Lung (tissue), 12 donors: ENCODE data around the gene SMYD2. TPM values are rescaled to one million over a fixed set of nuclear protein-coding genes. Genes with fewer than 3 reads are reported as not detected.

Experiments used
- ATAC-seq: fragments of 200-7000 bp; cut with Tn5 transposase; one replicate; pipeline ENCODE4 v1.9.1; 2020; ENCODE audit warnings: moderate number of reproducible peaks; ENCODE audit not compliant: insufficient read depth, low FRiP score
- DNase-seq, 3 donors: peaks; one replicate each; pipeline ENCODE4 v3.0.0-alpha.2; 2013 to 2017
- H3K27ac ChIP-seq, 2 donors: one replicate each; pipeline ENCODE4 v1.5.1; 2013; ENCODE audit warnings: mild to moderate bottlenecking in 2 of 2, moderate library complexity in 2 of 2, control low read depth in 1 of 2, inconsistent platforms in 1 of 2, low read depth in 1 of 2, low read length in 1 of 2
- H3K27me3 ChIP-seq, 3 donors: one replicate each; pipeline ENCODE4 v1.5.1; 2013; ENCODE audit warnings: low read length in 2 of 3; ENCODE audit not compliant: control insufficient read depth in 3 of 3, insufficient read depth in 3 of 3
- H3K36me3 ChIP-seq, 4 donors: one replicate each; pipeline ENCODE4 v1.5.1; 2013; ENCODE audit warnings: low read length in 4 of 4, mild to moderate bottlenecking in 1 of 4, moderate library complexity in 1 of 4; ENCODE audit not compliant: control insufficient read depth in 4 of 4, insufficient read depth in 4 of 4
- H3K4me1 ChIP-seq, 5 donors: one replicate each; pipeline ENCODE4 v1.5.1; 2013; ENCODE audit warnings: low read length in 5 of 5, mild to moderate bottlenecking in 2 of 5, moderate library complexity in 1 of 5; ENCODE audit not compliant: control insufficient read depth in 5 of 5, insufficient read depth in 5 of 5
- H3K4me3 ChIP-seq: one replicate; pipeline ENCODE4 v1.5.1; 2013; ENCODE audit warnings: mild to moderate bottlenecking, control low read depth, moderate library complexity
- H3K9ac ChIP-seq, 2 donors: one replicate each; pipeline ENCODE4 v1.5.1; 2013; ENCODE audit warnings: low read length in 2 of 2, control low read depth in 1 of 2; ENCODE audit not compliant: insufficient read depth in 1 of 2
- H3K9me3 ChIP-seq, 4 donors: one replicate each; pipeline ENCODE4 v1.5.1; 2013; ENCODE audit warnings: low read length in 3 of 4, mild to moderate bottlenecking in 1 of 4, moderate library complexity in 1 of 4; ENCODE audit not compliant: control insufficient read depth in 4 of 4, insufficient read depth in 3 of 4
- CTCF ChIP-seq: IDR thresholded peaks from 2 replicates; pipeline ENCODE4 v1.5.1; 2012; ENCODE audit warnings: mild to moderate bottlenecking; ENCODE audit errors: control extremely low read depth, extremely low read depth
- WGBS, 2 donors: extraction: QIAGEN DNeasy Blood & Tissue Kit; methylation state at CpG; one replicate each; pipeline ENCODE4 v1.1.7; 2013; 5-methylcytosine and 5-hydroxymethylcytosine counted together
- polyA plus RNA-seq, 2 donors: library from polyadenylated mRNA; stranded (reverse); fragments of 200-250 nt; gene quantifications; one replicate each; pipeline ENCODE4 v1.2.1, GENCODE V29; 2013
- total RNA-seq, 2 donors: library from RNA; depleted of rRNA in 1 of 2; stranded (reverse); fragments of >200 nt in 1 of 2; gene quantifications; one replicate each; pipeline ENCODE4 v1.2.1, GENCODE V29; 2014 to 2021
- donor health status: control.
- donor health status: control.
- donor health status: Bipolar disorder and iron deficiency.
- donor health status: healthy.
- donor health status: DM: yes; HTN: yes; CAD: no.

Gene SMYD2
- total and polyA plus RNA-seq, 4 donors = 20.6 to 48.6 (median 28.2) TPM

GRCh38 chr1:214251354-214251753, 29.6 kb upstream of the SMYD2 start:
- no peak for ATAC-seq
- H3K4me1 ChIP-seq = no peaks in the 10 kb centered on the region
- 75 to 84% methylated on average over 2 of the region's 2 CpGs for WGBS, 2 donors

DNA sequence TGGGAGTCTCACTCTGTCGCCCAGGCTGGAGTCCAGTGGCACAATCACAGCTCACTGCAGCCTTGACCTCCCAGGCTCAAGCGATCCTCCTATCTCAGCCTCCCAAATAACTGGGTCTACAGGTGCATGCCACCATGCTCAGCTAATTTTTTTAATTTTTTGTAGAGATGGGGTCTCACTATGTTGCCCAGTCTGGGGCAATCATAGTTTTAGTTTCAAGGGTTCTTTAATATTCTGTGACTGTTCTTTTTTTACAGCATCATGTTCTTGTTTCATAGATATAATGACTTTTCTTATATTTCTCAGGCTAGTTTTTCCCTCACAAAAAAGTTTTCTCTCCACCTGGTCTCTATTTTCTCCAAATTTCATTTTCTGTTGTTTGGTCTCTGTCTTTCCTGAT, 25.4 kb upstream of the SMYD2 start:
- ATAC-seq = no peak
- WGBS, 2 donors = 92 to 96% methylated on average over 2 of the region's 2 CpGs

More at GRCh38 chr1:214251354-214251753, 29.6 kb upstream of the SMYD2 start:
- no peak overlapping the region for H3K9ac ChIP-seq
- no peaks in the 10 kb centered on the region for H3K9me3 ChIP-seq
- peaks cover 0 to 3% (median 2%) of the 10 kb centered on the region in 3 donors for H3K27me3 ChIP-seq
- no peak overlapping the region for H3K27ac ChIP-seq
- no peaks in the 10 kb centered on the region for H3K36me3 ChIP-seq
- TF ChIP-seq CTCF = no peak
- no peak for DNase-seq
- no peak overlapping the region for H3K4me3 ChIP-seq

DNA sequence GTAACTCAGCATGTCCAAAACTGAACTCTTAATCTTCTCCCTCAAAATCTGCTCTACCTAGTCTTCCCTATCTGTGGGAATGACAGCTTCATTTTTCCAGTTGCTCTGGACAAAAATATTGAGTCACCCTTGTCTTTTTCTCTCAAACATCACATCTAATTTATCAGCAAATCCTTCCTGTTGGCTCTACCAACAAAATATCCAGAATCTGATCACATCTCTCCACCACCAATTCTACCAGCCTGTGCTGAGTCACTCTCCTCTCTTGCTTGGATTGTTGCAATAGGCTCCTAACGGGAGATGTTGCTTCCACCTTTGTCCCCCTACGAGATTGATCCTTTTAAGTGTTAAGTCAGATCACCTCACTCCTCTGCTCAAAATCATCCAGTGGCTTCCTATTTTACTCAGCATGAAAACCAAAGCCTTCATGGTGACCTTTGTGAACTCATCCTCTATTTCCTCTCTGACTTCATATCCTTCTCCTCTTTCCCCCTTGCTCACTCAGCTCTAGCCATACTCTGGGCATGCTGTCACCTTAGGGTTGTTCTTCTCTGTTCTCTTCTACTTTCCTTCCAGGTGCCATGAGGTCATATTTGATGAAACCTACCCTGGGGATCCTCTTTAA, 21.5 kb upstream of the SMYD2 start:
- TF ChIP-seq CTCF = no peak
- H3K9me3 ChIP-seq = no peaks in the 10 kb centered on the region
- 28 to 58% methylated on average over 2 of the region's 2 CpGs for WGBS, 2 donors
- H3K27me3 ChIP-seq = peaks cover 0 to 6% (median 3%) of the 10 kb centered on the region in 3 donors
- DNase-seq = no peak
- no peak overlapping the region for H3K4me3 ChIP-seq
- no peak overlapping the region for H3K27ac ChIP-seq
- ATAC-seq = no peak
- H3K9ac ChIP-seq = no peak overlapping the region
- H3K4me1 ChIP-seq = peaks cover 0 to 6% (median 0%) of the 10 kb centered on the region in 5 donors
- H3K36me3 ChIP-seq = no peaks in the 10 kb centered on the region

More for the DNA sequence above, 25.4 kb upstream of the SMYD2 start:
- no peaks in the 10 kb centered on the region for H3K9me3 ChIP-seq
- H3K4me3 ChIP-seq = no peak overlapping the region
- peaks cover 0 to 6% (median 3%) of the 10 kb centered on the region in 3 donors for H3K27me3 ChIP-seq
- H3K36me3 ChIP-seq = no peaks in the 10 kb centered on the region
- no peak for DNase-seq
- no peaks in the 10 kb centered on the region for H3K4me1 ChIP-seq
- H3K27ac ChIP-seq = no peak overlapping the region
- no peak overlapping the region for H3K9ac ChIP-seq
- TF ChIP-seq CTCF = no peak
